RWPE1 (cell line): ENCODE measurements around the gene TPPP2.

Experiments used
- CTCF ChIA-PET: fragments of 350-600 bp; sonication (Branson Sonifier 250); formaldehyde crosslinking; extraction: SDS; loops from one replicate; lab custom pipeline; 2021; lab: Yijun Ruan, JAX
- POLR2A ChIA-PET: fragments of 400-600 bp; formaldehyde crosslinking; extraction: SDS; loops from one replicate; lab custom pipeline; 2020; ENCODE audit warnings: antibody characterized with exemption; ENCODE audit not compliant: low non-redundant PET; lab: Yijun Ruan, JAX
- DNase-seq: peaks from one replicate; pipeline ENCODE4 v3.0.0; 2012; ENCODE audit warnings: low spot score
- H3K27ac ChIP-seq: fragments of 450-650 bp; 2 replicates; pipeline ENCODE4 v1.5.1; 2017
- CTCF ChIP-seq: fragments of 450-650 bp; conservative IDR thresholded peaks from 2 replicates; pipeline ENCODE4 v1.5.1; 2017; ENCODE audit warnings: low read depth, mild to moderate bottlenecking

The TPPP2 gene

GRCh38 chr14:21068521-21069387 is 38.7 kb downstream of the TPPP2 start:
- no peak overlapping the region; the same call in 1 of the 2 replicates for H3K27ac ChIP-seq
- ChIA-PET POLR2A (interaction anchor here (0.6 kb wide), 1 partner anchor 202 kb away, joined by 6 read pairs; no protein-coding TSS in a partner anchor), CTCF (interaction anchor here (0.5 to 3.0 kb wide), 14 partner anchors 8 to 453 kb away, joined by 3 to 70 read pairs (median 4); partner anchors contain the start of genes RNASE7 and TMEM253)
- DNase-seq = peak; percentile 78
- peak; percentile 71 for TF ChIP-seq CTCF

GRCh38 chr14:21069388-21070082 is 39.5 kb downstream of the TPPP2 start:
- no peak for TF ChIP-seq CTCF
- ChIA-PET POLR2A (interaction anchor here (1.1 kb wide), 1 partner anchor 24 kb away, joined by 3 read pairs; no protein-coding TSS in a partner anchor), CTCF (interaction anchor here (0.7 to 3.0 kb wide), 7 partner anchors 23 to 453 kb away, joined by 3 to 70 read pairs (median 12); partner anchors contain the start of gene TMEM253)
- peak; percentile 11 for DNase-seq
- peak overlapping the region; percentile 83 for H3K27ac ChIP-seq

GRCh38 chr14:21070083-21070609 is 40.1 kb downstream of the TPPP2 start, which contains the start of gene ARHGEF40:
Gene ARHGEF40 (plus strand): TSS chr14:21070304. CDS start chr14:21070397, 93 bp downstream.
- DNase-seq = peak; percentile 43
- H3K27ac ChIP-seq = peak within 1 kb of the TSS; percentile 83
- ChIA-PET CTCF (interaction anchor here (0.5 to 3.0 kb wide), 7 partner anchors 17 to 571 kb away, joined by 3 to 31 read pairs (median 6); no protein-coding TSS in a partner anchor), POLR2A (interaction anchor here (1.1 to 1.4 kb wide), 2 partner anchors 24 to 35 kb away, joined by 3 to 4 read pairs; no protein-coding TSS in a partner anchor)
- TF ChIP-seq CTCF = no peak

GRCh38 chr14:21070610-21071224 is 40.7 kb downstream of the TPPP2 start:
- peak; percentile 14 for DNase-seq
- H3K27ac ChIP-seq = peak overlapping the region; percentile 83
- no peak for TF ChIP-seq CTCF
- ChIA-PET POLR2A (interaction anchor here (1.1 to 1.4 kb wide), 2 partner anchors 23 to 34 kb away, joined by 3 to 4 read pairs; no protein-coding TSS in a partner anchor), CTCF (interaction anchor here (0.5 to 3.0 kb wide), 11 partner anchors 9 to 570 kb away, joined by 3 to 31 read pairs (median 4); no protein-coding TSS in a partner anchor)

GRCh38 chr14:21071225-21072030 is 41.4 kb downstream of the TPPP2 start:
- CTCF ChIA-PET = interaction anchor here (0.6 to 3.0 kb wide), 8 partner anchors 10 to 363 kb away, joined by 3 to 31 read pairs (median 4); no protein-coding TSS in a partner anchor
- peak; percentile 42 for DNase-seq

More at GRCh38 chr14:21071225-21072030, 41.4 kb downstream of the TPPP2 start:
- POLR2A ChIA-PET = interaction anchor here (1.4 kb wide), 1 partner anchor 33 kb away, joined by 4 read pairs; no protein-coding TSS in a partner anchor
- TF ChIP-seq CTCF = no peak
- H3K27ac ChIP-seq = peak overlapping the region; percentile 83
